H1 (cell line): ENCODE results near the gene SKA3. TPM values are rescaled to one million over a fixed set of nuclear protein-coding genes. Genes with fewer than 3 reads are reported as not detected.

Experiments used
- CTCF ChIA-PET: fragments of 300-600 bp; sonication (Branson Sonifier 250); formaldehyde crosslinking; loops from one replicate; lab custom pipeline; 2021; ENCODE audit not compliant: partially characterized antibody; lab: Charles Lee
- POLR2A ChIA-PET: fragments of 300-600 bp; sonication (Branson Sonifier 250); formaldehyde crosslinking; loops from one replicate; lab custom pipeline; 2021; ENCODE audit warnings: inconsistent platforms; ENCODE audit not compliant: partially characterized antibody; lab: Charles Lee
- DNase-seq, 2 experiments: peaks; one replicate each; pipeline versions ENCODE4 v3.0.0 to v3.0.0-alpha.2; 2010 to 2022; ENCODE audit warnings: low spot score in 2 of 2, low read depth in 1 of 2, mixed read lengths in 1 of 2
- FAIRE-seq: peaks from 2 replicates; lab custom pipeline; 2011; peaks lifted over from hg19 to GRCh38; lab: Jason Lieb, UNC
- H2AFZ ChIP-seq: 2 replicates; pipeline ENCODE4 v1.8.1; 2012; ENCODE audit warnings: low read length, inconsistent platforms
- H2AK5ac ChIP-seq: 2 replicates; pipeline ENCODE4 v1.6.1; 2013; ENCODE audit warnings: low read depth, low read length
- H2BK120ac ChIP-seq: replicated peaks from 2 replicates; pipeline ENCODE3; 2013; ENCODE audit warnings: low read depth, low read length, inconsistent platforms
- H2BK12ac ChIP-seq: 2 replicates; pipeline ENCODE4 v1.6.1; 2013; ENCODE audit warnings: low read depth, low read length
- H2BK15ac ChIP-seq: 2 replicates; pipeline ENCODE4 v1.6.1; 2013; ENCODE audit warnings: low read length
- H2BK20ac ChIP-seq: 2 replicates; pipeline ENCODE4 v1.6.1; 2013; ENCODE audit warnings: low read length
- H2BK5ac ChIP-seq: 2 replicates; pipeline ENCODE4 v1.6.1; 2013; ENCODE audit warnings: low read depth, low read length
- H3K14ac ChIP-seq: 2 replicates; pipeline ENCODE4 v1.6.1; 2013; ENCODE audit warnings: inconsistent platforms; ENCODE audit not compliant: insufficient read length
- H3K18ac ChIP-seq: 2 replicates; pipeline ENCODE4 v1.6.1; 2013; ENCODE audit warnings: low read length; ENCODE audit errors: extremely low read depth
- H3K23ac ChIP-seq: 2 replicates; pipeline ENCODE4 v1.6.1; 2013; ENCODE audit warnings: inconsistent platforms; ENCODE audit not compliant: insufficient read length
- H3K23me2 ChIP-seq: 2 replicates; pipeline ENCODE4 v1.6.1; 2013; ENCODE audit warnings: low read depth, low read length
- H3K27ac ChIP-seq: 2 replicates; pipeline ENCODE4 v1.6.1; 2011; ENCODE audit warnings: low read depth, low read length, inconsistent platforms
- H3K27me3 ChIP-seq, 4 experiments: replicated peaks in 1 of 4; 1 replicate in 1 of 4; 2 replicates in 3 of 4; pipeline versions ENCODE4 v1.6.1 to v1.8.1; 2011 to 2013; ENCODE audit warnings: low read length in 3 of 4, mild to moderate bottlenecking in 3 of 4, inconsistent platforms in 2 of 4, mixed read lengths in 2 of 4, moderate library complexity in 1 of 4; ENCODE audit not compliant: control insufficient read depth in 3 of 4, insufficient read depth in 3 of 4; ENCODE audit errors: extremely low read depth in 1 of 4
- H3K36me3 ChIP-seq, 4 experiments: 2 replicates each; pipeline versions ENCODE4 v1.6.1 to v1.8.1; 2011 to 2013; ENCODE audit warnings: mild to moderate bottlenecking in 4 of 4, low read length in 3 of 4, moderate library complexity in 2 of 4, control low read depth in 1 of 4, inconsistent platforms in 1 of 4; ENCODE audit not compliant: insufficient read depth in 4 of 4, control insufficient read depth in 2 of 4
- H3K4ac ChIP-seq: replicated peaks from 2 replicates; pipeline ENCODE3; 2013; ENCODE audit warnings: low read length, low read depth, mixed read lengths, inconsistent platforms; ENCODE audit not compliant: insufficient read length
- H3K4me1 ChIP-seq, 4 experiments: replicated peaks in 1 of 4; 1 replicate in 1 of 4; 2 replicates in 3 of 4; pipeline versions ENCODE4 v1.6.1 to v1.8.1; 2011 to 2013; ENCODE audit warnings: low read length in 3 of 4, inconsistent platforms in 2 of 4, mixed read lengths in 1 of 4; ENCODE audit not compliant: insufficient read depth in 4 of 4, control insufficient read depth in 3 of 4
- H3K4me2 ChIP-seq, 2 experiments: 2 replicates each; pipeline versions ENCODE4 v1.6.1 to v1.8.1; 2011 to 2013; ENCODE audit warnings: low read depth in 2 of 2, low read length in 2 of 2, control low read depth in 1 of 2, inconsistent platforms in 1 of 2, mild to moderate bottlenecking in 1 of 2; ENCODE audit not compliant: insufficient read depth in 1 of 2
- H3K4me3 ChIP-seq, 4 experiments: fragments of 200-600, 300-600 bp in 1 of 4; sonication (generic), shearing (Covaris generic), sonication (Bioruptor Twin) in 1 of 4; 2 replicates each; pipeline versions ENCODE4 v1.5.1 to v1.8.1; 2011 to 2016; ENCODE audit warnings: low read length in 4 of 4, low read depth in 3 of 4, control low read depth in 2 of 4, inconsistent platforms in 2 of 4, mild to moderate bottlenecking in 2 of 4, mixed read lengths in 1 of 4, moderate library complexity in 1 of 4; ENCODE audit not compliant: insufficient read depth in 2 of 4; ENCODE audit errors: extremely low read depth in 1 of 4
- H3K56ac ChIP-seq: replicated peaks from 2 replicates; pipeline ENCODE3; 2013; ENCODE audit warnings: low read depth, mild to moderate bottlenecking, mixed read lengths, low read length, inconsistent platforms; ENCODE audit not compliant: insufficient read length
- H3K79me1 ChIP-seq: 2 replicates; pipeline ENCODE4 v1.6.1; 2013; ENCODE audit warnings: low read depth, low read length, control low read depth
- H3K79me2 ChIP-seq, 2 experiments: 2 replicates each; pipeline versions ENCODE4 v1.6.1 to v1.8.1; 2012 to 2013; ENCODE audit warnings: low read length in 2 of 2, mild to moderate bottlenecking in 2 of 2, inconsistent platforms in 1 of 2; ENCODE audit not compliant: insufficient read depth in 2 of 2, control insufficient read depth in 1 of 2
- H3K9ac ChIP-seq, 4 experiments: replicated peaks in 1 of 4; 1 replicate in 1 of 4; 2 replicates in 3 of 4; pipeline versions ENCODE4 v1.6.1 to v1.8.1; 2011 to 2013; ENCODE audit warnings: low read depth in 3 of 4, low read length in 3 of 4, control low read depth in 2 of 4, mild to moderate bottlenecking in 2 of 4, moderate library complexity in 2 of 4, inconsistent platforms in 1 of 4; ENCODE audit errors: extremely low read depth in 1 of 4
- H3K9me3 ChIP-seq, 2 experiments: 2 replicates each; pipeline versions ENCODE4 v1.6.1 to v1.8.1; 2012 to 2013; ENCODE audit warnings: mild to moderate bottlenecking in 2 of 2, moderate library complexity in 2 of 2, control low read depth in 1 of 2, inconsistent platforms in 1 of 2, low read depth in 1 of 2, low read length in 1 of 2, mixed read lengths in 1 of 2; ENCODE audit not compliant: insufficient read depth in 2 of 2
- H4K20me1 ChIP-seq, 2 experiments: replicated peaks in 1 of 2; 2 replicates each; pipeline versions ENCODE3 to v1.8.1; 2011 to 2013; ENCODE audit warnings: inconsistent platforms in 2 of 2, low read length in 2 of 2, mild to moderate bottlenecking in 1 of 2; ENCODE audit not compliant: insufficient read depth in 2 of 2, control insufficient read depth in 1 of 2
- H4K5ac ChIP-seq: 2 replicates; pipeline ENCODE4 v1.6.1; 2013; ENCODE audit warnings: low read length, low read depth, mixed read lengths, inconsistent platforms; ENCODE audit not compliant: insufficient read length
- H4K8ac ChIP-seq: 2 replicates; pipeline ENCODE4 v1.8.0; 2013; ENCODE audit warnings: mild to moderate bottlenecking, moderate library complexity, low read length, inconsistent platforms; ENCODE audit not compliant: insufficient read depth; ENCODE audit errors: extremely low read depth
- H4K91ac ChIP-seq: replicated peaks from 2 replicates; pipeline ENCODE3; 2013; ENCODE audit warnings: low read length, mixed read lengths, inconsistent platforms; ENCODE audit not compliant: insufficient read length
- ATF3 ChIP-seq: IDR thresholded peaks from 2 replicates; pipeline ENCODE4 v1.6.1; 2011; ENCODE audit warnings: low read depth, mild to moderate bottlenecking, low read length; ENCODE audit not compliant: insufficient read depth
- CHD2 ChIP-seq: IDR thresholded peaks from 2 replicates; pipeline ENCODE4 v1.6.1; 2012; ENCODE audit warnings: low read length, improper control_type of control experiment
- CTBP2 ChIP-seq: IDR thresholded peaks from 2 replicates; pipeline ENCODE4 v1.7.0; 2011; ENCODE audit warnings: borderline replicate concordance, mild to moderate bottlenecking, moderate library complexity, mixed read lengths, low read length; ENCODE audit not compliant: insufficient read depth, insufficient read length
- FOSL1 ChIP-seq: IDR thresholded peaks from 2 replicates; pipeline ENCODE4 v1.6.1; 2011; ENCODE audit warnings: mild to moderate bottlenecking, low read depth, low read length, moderate library complexity; ENCODE audit not compliant: insufficient read depth
- GTF2F1 ChIP-seq: IDR thresholded peaks from 2 replicates; pipeline ENCODE4 v1.6.1; 2012; ENCODE audit warnings: low read depth, low read length, improper control_type of control experiment, borderline replicate concordance
- JUN ChIP-seq: IDR thresholded peaks from 2 replicates; pipeline ENCODE4 v1.6.1; 2011; ENCODE audit warnings: low read depth, mild to moderate bottlenecking, improper control_type of control experiment, low read length
- NANOG ChIP-seq: IDR thresholded peaks from 2 replicates; pipeline ENCODE4 v1.6.1; 2011; ENCODE audit warnings: low read length, low read depth, mild to moderate bottlenecking, inconsistent platforms; ENCODE audit not compliant: insufficient read depth, poor library complexity, severe bottlenecking
- NRF1 ChIP-seq: IDR thresholded peaks from 2 replicates; pipeline ENCODE4 v1.6.1; 2011; ENCODE audit warnings: mild to moderate bottlenecking, low read depth, low read length, improper control_type of control experiment
- PHF8 ChIP-seq: fragments of 200-600 bp; sonication (generic); conservative IDR thresholded peaks from 2 replicates; pipeline ENCODE4 v1.7.1; 2012; ENCODE audit warnings: low read depth, mild to moderate bottlenecking, inconsistent platforms, low read length, moderate library complexity
- RNF2 ChIP-seq: fragments of 200-900, 300-1000 bp; sonication (generic); IDR thresholded peaks from 2 replicates; pipeline ENCODE4 v1.7.1; 2016; ENCODE audit warnings: borderline replicate concordance, low read depth, mild to moderate bottlenecking, antibody characterized with exemption, low read length; ENCODE audit not compliant: poor library complexity, severe bottlenecking; ENCODE audit errors: missing control alignments
- WGBS, 2 experiments: shearing (Covaris generic) in 1 of 2; methylation state at CpG; one replicate each; pipeline versions ENCODE4 v1.1.6 to v1.1.7; 2013 to 2015; ENCODE audit warnings: low lambda C conversion rate in 2 of 2, mixed read lengths in 2 of 2, inconsistent platforms in 1 of 2, low coverage in 1 of 2, missing lambda C conversion rate in 1 of 2; ENCODE audit not compliant: insufficient replicate concordance in 2 of 2, insufficient coverage in 1 of 2, insufficient read length in 1 of 2; ENCODE audit errors: extremely low coverage in 1 of 2, missing lambda C conversion rate in 1 of 2; 5-methylcytosine and 5-hydroxymethylcytosine counted together
- polyA plus RNA-seq, 7 experiments: library from polyadenylated mRNA; depleted of rRNA in 3 of 7; stranded (reverse) in 5 of 7; unstranded in 2 of 7; fragments of >200 nt in 5 of 7; fragments of 200-250 nt in 2 of 7; gene quantifications; 1 replicate in 5 of 7; 2 replicates in 1 of 7; 4 replicates in 1 of 7; pipeline versions ENCODE4 v1.2.1 to v1.2.3, GENCODE V29; 2011 to 2013; ENCODE audit warnings: missing spikeins in 2 of 7, mixed read lengths in 2 of 7
- total RNA-seq: library from RNA; stranded (reverse); fragmentation: NEBNext Ultra II Directional; extraction: Animal tissue kit (Norgen Biotek cat#: 25700); gene quantifications from 2 replicates; pipeline ENCODE4 v1.2.1, GENCODE V29; 2021

SKA3 gene
- total and polyA plus RNA-seq, 2 of the 8 experiments (the other 6 are each of a cell fraction or from before 2014, with no cell fraction given): 32.3 to 63.7 TPM

GRCh38 chr13:21130116-21130515 is 46.2 kb downstream of the SKA3 start:
- Histone ChIP-seq H4K20me1 (no peaks in the 10 kb centered on the region), H3K9ac (no peak overlapping the region), H2AFZ (no peak overlapping the region), H4K8ac (no peak overlapping the region), H3K79me2 (no peaks in the 10 kb centered on the region), H3K14ac (no peak overlapping the region), H3K18ac (no peak overlapping the region), H4K5ac (no peak overlapping the region), H2BK120ac (no peak overlapping the region), H3K23me2 (no peaks in the 10 kb centered on the region), H3K36me3 (no peaks in the 10 kb centered on the region), H3K27me3 (no peaks in the 10 kb centered on the region), H3K27ac (no peak overlapping the region), H2BK20ac (no peak overlapping the region), H3K56ac (no peak overlapping the region), H3K79me1 (no peaks in the 10 kb centered on the region), H3K4ac (no peak overlapping the region), H3K4me2 (no peak overlapping the region), H2BK15ac (no peak overlapping the region), H3K4me1 (no peaks in the 10 kb centered on the region; a peak in 1 of 7 replicates), H3K9me3 (peaks cover 0 to 3% of the 10 kb centered on the region in 2 experiments; a peak in 2 of 4 replicates), H2BK5ac (peak overlapping the region; percentile 18; the same call in 1 of the 2 replicates), H4K91ac (no peak overlapping the region), H2AK5ac (no peak overlapping the region), H3K4me3 (no peak overlapping the region), H3K23ac (no peak overlapping the region), H2BK12ac (peak overlapping the region; percentile 35; the same call in 1 of the 2 replicates)
- TF ChIP-seq CHD2 (no peak), JUN (no peak), GTF2F1 (no peak), PHF8 (no peak), FOSL1 (no peak), NANOG (no peak), ATF3 (no peak), NRF1 (no peak), RNF2 (no peak), CTBP2 (no peak)
- ChIA-PET POLR2A (interaction anchor here (2.1 kb wide), 1 partner anchor 15 kb away, joined by 8 read pairs; no protein-coding TSS in a partner anchor), CTCF (interaction anchor here (1.1 to 1.7 kb wide), 2 partner anchors 17 to 96 kb away, joined by 3 to 7 read pairs; no protein-coding TSS in a partner anchor)
- FAIRE-seq: no peak
- DNase-seq: no peak
- 83% methylated on average over 2 of the region's 2 CpGs; no CpG with 5 or more reads in 1 of the 2 experiments for WGBS, 2 experiments
